HTR-8/SVneo (cell line): ENCODE results near the gene GAS2L2.
"Not testable (repeated sequence)": the region's sequence is repeated elsewhere in the genome, so short reads cannot be mapped to it uniquely, and the experiment has no call there.

Source experiments
- DNase-seq: peaks from one replicate; pipeline ENCODE4 v3.0.0; 2011; ENCODE audit warnings: low spot score, mixed read lengths; ENCODE audit not compliant: insufficient read length
- FAIRE-seq: peaks from 2 replicates; lab custom pipeline; 2011; peaks lifted over from hg19 to GRCh38; lab: Jason Lieb, UNC

Gene GAS2L2

DNA sequence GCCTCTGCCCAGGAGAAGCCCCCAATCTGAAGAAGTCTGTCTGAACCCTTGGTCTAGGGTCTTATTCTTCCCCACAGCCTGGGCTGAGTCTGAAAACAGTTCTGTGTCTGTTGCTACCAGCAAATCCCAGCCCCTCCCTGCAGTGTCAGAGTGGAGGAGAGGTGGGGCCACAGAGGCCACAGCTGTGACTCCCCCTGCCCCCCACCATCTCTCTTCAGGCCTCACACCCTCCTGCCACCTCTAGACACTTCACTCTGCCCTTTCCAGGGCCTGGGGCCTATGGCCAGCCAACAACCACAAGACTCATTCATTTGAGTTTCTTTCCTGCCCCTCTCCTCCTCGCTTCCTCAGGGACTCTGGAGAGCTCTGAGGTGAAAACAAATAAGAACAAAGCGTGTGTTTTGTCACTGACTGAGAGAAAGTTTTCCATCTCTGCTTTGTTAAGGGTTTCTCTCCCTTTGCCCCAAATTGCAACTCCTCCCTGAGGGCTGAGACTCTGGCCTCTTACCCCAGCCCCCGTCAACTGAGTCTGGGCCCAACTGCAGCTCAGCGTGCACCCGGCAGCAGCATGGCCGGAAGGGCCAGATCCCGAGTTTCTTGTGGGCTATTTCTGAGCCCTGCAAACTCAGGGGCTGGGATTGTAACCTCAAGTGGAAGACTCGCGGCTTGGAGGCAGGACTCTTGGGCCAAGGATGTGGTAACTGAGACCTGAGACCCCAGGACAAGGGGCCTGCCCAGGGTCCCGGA lies 20.8 kb upstream of the GAS2L2 start:
- FAIRE-seq = no peak
- no peak for DNase-seq

DNA sequence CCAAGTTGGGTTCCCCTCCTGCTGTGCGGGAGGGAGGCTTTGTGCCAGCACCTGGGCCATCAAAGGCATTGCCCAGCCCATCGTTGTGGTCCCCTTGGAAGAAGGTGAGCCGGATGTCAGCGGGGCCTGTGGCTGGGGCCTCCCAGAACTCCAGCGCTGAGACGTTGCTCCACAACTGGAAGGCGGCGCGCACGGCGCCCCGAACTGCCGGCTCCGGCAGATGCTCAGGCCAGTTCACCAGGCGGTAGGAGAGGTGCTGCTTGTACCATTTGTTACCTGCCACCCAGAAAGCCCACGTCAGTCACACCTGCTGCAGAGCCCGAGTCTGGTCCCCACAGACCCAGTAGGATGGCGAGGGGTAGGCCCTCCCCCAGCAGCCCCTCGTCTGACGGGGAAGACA lies 20.1 kb upstream of the GAS2L2 start:
- DNase-seq (no peak), FAIRE-seq (no peak)

DNA sequence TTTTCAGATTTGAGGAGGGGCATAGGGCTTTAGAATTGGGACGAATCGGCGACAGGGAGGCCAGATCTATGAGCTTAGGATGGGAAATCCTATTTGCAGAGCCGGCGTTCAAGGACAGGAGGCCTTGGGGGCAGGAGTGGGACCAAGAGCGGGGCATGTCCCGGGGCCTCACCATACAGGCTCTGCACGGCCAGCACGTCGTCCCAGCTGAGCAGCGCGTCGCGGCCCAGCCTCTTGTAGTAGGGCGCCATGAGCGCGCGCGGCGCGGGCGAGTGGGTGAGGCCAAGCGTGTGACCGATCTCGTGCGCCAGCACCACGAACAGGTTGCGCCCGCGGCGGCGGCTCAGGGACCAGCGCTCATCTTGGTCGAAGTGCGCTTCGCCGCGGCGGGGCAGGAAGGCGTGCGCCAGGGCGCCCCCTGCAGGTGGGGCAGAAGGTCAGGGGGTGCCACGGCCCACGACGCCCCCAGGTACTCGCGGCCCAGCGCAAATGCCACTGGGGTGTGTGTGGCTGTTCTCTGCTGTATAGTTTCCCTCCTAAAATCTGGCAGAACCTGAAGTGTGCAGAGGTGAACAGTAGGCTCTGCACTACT lies 17.0 kb upstream of the GAS2L2 start:
- no peak for FAIRE-seq
- no peak for DNase-seq

DNA sequence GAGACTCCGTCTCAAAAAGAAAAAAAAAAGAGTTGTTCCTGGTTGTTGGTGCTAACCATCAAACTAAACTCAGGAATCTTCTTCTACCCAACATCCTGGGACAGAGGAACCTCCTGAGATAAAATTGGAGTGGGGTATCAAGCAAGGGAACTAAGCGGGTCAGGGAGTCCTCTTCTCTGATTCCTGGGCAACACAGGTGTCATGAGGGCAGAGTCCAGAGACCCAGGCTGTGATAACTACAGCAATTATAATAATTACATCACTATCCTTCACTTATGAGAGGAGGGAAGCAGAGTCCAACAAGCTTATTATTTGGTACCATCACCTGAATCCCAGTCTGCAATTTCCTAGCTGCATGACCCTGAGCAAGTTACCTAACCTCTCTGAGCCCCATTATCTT lies 15.8 kb upstream of the GAS2L2 start:
- FAIRE-seq (no peak), DNase-seq (no peak)

DNA sequence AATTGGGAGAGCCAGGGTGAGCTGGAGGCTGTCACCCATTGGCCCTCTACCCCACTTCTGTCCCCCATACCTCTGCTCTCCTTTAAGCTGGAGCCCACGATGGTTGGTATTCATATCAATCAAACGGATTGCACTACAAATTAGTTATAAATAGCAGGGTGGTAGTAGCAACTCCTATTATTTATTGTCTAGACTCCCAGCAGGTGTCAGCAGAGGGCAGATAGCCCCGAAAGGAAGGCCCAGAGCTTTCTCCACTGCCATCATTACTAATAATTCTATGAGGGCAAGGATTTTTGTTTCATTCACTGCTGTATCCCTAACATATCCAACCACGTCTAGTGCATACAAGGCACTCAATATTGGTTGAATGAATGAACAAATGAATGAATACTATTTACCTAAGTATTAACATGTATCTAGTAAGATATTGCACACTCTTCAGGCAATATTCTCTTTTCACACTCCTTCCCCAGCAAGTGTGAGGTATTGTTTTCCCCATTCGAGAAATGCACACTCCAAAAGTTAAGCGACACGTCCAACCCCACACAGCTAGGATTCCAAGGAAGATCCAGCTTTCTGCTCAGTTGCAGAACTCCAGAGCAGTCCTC lies 14.0 kb upstream of the GAS2L2 start:
- DNase-seq = peak; percentile 65
- FAIRE-seq = no peak

DNA sequence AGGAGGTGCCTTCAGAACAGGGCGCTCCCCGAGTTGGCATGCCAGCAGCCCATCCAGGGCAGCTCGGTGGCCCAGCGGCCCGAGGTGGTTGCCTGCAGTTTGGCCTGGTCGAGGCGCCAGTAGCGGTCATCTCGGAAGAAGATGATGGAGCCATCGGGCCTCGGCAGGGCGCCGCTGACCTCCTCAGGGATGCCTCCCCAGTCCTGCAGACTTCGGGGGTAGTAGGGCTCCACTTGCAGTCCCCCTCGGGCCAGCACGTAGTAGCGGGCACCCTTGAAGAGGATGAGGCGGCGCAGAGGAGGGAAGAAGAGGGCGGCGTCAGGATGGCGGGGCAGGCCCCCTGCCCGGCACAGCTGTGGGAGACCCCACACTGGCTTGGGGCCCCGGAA lies 13.4 kb upstream of the GAS2L2 start:
- no peak for FAIRE-seq
- no peak for DNase-seq

DNA sequence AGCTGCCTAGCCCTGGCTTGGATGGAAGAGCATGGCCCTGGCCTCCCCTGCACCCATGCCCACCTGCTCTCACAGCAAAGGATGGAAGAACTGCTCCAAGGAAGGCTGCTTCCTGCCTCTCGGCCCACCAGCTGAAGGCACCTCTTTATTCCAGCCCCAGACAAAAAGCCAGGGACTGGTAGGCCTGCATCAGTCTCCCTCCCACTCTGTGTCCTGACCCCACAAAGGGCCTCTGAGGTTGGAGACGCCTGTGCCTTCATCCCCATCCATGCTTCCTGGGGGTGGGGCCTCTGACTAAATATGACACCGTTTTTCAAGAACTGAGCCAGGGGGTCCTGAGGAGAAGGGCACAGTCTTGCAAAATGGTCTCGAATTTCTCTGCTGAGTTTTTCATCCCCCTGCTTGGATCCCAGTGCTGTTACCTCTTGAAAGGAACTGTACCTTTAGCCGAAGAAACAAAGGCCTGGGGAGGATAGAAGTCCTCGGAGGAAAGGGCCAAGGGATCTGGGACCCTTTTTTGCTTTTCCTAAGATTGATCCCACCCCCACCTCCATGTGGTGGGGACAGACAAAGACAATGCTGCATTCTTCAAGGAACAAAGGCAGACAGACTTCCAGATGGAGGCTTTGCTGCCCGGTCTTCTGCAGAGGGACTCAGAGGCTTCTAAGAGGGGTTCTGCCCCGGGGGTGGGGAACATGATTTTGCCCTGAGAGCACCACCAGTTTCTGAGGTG lies 12.9 kb upstream of the GAS2L2 start:
- FAIRE-seq = no peak

DNA sequence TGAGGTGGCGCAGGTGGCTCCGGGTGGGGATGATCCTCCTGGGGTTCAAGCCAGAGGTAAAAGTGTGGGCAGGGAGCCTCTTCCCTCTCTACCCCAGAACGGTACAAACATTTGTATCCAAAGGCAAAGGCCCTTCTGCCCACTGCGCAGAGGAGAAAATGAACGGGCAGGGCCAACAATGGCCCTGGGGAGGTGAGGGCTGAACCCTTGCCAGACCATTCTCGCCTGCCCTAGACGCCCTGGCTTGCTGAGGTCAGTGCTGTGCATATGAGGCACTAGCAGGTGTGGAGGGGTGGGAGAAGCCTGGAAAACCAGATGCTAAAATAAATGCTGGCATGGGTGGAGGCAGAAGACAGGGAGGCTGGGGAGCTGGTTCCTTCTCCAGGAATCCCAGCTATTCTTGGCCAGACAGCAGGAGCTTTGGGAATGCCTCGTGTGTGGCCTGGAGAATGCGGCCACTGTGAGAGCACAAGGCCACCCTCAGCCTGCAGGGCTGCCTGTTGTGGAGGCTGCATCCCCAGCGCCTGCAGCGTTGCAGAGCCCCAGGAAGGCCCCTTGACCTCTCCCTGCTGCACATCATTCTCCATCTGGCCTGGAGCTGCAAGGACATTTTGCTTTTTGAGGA lies 12.2 kb upstream of the GAS2L2 start:
- DNase-seq (no peak), FAIRE-seq (no peak)

More for the DNA sequence above, 12.9 kb upstream of the GAS2L2 start:
- no peak for DNase-seq

DNA sequence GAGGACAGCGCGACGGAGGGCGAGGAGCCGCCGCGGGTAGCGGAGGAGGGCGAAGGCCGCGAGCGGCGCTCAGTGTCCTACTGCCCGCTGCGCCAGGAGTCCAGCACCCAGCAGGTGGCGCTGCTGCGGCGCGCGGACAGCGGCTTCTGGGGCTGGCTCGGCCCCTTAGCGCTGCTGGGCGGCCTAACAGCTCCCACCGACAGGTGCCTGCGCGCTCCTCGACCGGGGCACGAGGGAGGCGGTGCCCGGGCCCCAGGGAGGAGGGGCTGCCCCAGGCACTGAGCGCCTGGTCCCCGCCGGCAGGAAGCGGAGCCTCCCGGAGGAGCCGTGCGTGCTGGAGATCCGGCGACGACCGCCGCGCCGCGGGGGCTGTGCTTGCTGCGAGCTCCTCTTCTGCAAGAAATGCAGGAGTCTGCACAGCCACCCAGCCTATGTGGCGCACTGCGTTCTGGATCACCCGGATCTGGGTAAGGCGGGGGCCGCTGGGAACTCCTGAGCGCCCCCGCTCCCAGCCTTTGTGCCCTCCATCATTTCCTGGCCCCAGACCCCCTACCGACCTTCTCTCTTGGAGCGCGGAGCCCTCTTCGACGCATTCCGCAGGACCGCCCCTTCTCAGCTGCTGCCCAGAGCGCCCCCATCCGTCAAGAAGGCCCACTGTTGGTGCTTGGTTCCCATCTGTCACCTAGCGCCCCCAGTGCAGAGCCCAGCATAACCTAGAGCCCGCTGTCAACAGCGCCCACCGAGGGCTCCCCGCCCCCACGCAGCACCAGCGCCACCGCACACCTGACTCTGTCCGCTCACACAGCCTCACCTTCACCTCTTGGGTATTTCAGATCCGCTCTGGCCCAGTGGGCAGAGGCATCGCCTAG lies 11.3 kb upstream of the GAS2L2 start:
- FAIRE-seq = no peak

DNA sequence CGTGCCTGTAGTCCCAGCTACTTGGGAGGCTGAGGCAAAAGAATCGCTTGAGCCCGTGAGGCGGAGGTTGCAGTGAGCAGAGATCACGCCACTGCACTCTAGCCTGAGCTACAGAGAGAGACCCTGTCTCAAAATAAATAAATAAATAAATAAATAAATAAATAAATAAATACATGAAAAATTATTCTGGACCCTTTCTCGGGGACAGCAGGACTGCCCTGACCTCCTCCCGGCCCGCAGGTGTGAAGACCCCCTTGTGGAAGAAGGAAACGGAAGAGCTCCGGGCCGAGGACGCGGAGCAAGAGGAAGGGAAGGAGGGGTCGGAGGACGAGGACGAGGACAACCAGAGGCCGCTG lies 10.7 kb upstream of the GAS2L2 start:
- no peak for DNase-seq
- FAIRE-seq = no peak

More for the DNA sequence above, 11.3 kb upstream of the GAS2L2 start:
- peak; percentile 95 for DNase-seq

DNA sequence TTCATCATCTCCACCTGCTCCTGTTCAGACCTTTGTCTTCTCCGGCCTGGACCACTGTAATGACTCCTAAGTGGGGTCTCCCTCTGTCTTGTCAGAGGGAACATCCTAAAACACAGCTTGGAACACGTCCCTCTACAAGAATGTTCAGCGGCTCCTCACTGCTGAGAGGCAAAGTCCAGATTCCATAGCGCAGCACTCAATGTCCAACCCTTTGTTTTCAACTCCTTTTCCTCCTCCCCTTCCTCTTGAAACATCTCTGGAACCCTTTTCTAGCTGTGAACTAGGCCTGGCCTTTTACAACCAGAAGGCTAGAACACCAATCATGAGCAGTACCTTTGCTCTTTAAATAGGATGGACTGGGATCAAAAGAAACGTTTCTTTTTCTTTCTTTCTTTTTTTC lies 8.6 kb upstream of the GAS2L2 start:
- DNase-seq = no peak

DNA sequence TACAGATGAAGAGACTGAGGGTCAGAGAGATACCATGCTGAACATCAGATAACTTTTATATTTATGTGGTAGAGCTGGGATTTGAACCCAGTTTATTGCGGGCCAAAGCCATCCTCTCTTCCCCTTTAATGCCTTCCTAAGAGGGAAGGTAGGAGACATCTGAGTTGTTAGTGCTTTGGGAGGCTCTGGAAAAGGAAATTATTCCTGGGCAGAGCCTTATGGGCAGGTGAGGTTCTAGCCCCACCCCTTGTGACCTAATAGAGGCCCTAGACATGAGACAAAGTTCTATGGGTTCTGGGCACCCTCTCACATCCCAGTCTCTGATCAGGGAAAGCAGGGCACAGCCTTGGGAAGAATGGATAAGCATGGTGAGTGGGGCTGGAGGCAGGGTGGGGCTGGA lies 7.5 kb upstream of the GAS2L2 start, which contains the start of gene C17orf50:
C17orf50 (plus strand) TSS at position 301 of the 400 bp plus-strand sequence; CDS start at position 356, 55 bp downstream.
- FAIRE-seq (no peak), DNase-seq (no peak)

More for the DNA sequence above, 8.6 kb upstream of the GAS2L2 start:
- FAIRE-seq = no peak

DNA sequence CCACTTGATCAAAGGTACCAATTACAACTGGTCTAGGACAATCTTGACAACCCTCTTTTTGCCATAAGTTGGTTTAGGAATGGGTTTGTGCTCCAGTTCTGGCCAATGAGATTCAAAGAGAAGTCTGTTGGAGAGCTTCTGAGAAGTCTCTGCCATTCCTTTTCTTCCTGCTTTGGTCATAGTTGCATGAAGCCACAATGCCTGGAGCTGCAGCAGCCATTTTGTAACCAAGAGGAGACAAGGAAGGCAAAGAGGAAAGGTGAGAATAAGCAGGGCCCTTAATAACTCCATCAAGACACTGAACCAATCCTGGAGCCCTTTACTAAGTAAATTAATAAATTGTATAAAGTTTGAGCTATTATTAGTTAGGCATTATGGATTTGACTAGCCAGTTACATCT lies 4.2 kb upstream of the GAS2L2 start:
- FAIRE-seq (no peak), DNase-seq (no peak)

DNA sequence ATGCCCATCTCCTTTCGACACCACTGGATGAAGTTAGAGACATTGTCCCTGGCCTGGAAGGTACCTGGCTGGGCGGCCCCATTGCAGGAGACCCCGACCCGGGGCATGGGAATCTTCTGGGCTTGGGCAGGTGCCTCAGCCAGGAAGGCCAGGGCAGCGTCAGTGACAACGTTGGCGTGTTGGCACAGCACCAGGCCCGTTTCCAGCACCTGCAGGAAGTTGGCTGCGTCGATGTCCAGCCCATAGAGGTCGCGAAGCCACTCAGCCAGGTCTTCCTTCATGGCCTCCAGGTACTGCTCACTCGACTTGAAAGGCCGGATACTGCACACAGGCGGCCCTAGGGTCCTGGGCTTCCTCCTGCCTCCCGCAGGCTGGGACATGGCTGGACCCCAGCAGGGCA lies 568 bp downstream of the GAS2L2 start:
- DNase-seq (no peak), FAIRE-seq (no peak)

DNA sequence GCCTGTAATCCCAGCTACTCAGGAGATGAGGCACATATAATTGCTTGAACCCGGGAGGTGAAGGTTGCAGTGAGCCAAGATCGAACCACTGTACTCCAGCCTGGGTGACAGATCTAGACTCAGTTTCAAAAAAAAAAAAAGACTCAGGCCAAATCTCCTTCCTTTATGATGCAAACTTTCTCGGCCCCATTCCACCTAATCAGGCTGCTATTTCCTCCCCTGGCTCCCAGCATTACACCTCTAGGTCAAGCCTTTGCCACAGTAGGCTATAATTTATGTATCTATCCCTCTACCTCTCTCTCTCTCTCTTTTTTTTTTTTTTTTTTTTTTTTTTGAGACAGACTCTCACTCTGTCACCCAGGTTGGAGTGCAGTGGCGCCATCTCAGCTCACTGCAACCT lies 1.5 kb downstream of the GAS2L2 start:
- not testable (repeated sequence) for FAIRE-seq, DNase-seq

DNA sequence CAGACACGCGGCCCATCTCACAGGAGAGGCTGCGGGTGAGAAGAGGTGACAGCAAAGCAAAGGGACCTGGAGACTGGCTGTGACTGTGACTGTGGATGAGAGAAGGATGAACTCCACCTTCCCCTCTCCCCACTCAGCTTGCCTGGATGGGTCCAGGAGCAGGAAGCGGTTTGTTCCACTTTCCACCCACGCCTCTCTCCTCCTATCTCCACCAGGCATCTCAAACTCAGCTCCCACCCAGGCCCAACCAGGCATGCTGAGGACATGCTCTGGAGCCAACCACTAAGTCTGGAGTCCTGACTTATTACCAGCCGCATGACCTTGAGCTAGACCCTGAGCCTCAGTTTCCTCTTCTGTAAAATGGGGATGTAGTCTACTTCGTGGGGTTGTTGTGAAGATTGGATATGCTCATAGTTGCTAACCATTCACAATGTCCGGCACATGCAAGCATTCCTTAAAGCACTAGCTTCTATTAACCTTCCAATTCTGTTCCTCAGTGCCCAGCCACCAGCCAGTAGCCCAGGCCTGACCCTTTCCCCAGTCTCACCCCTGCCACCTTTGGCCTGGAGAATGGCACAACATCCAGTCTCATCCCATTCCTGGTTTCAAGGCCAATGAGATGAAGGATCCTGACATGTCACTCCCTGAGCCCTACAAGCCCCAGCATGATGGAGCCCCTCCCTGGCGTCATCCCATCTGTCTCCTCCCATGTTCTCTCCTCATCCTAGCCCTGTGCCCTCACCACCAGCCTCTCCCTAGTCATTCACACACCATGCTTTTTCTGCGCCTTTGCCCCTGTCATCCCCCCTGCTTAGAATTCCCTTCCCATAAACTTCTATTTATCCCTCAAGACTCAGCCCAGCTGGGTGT lies 2.3 kb downstream of the GAS2L2 start:
- DNase-seq (no peak), FAIRE-seq (no peak)

DNA sequence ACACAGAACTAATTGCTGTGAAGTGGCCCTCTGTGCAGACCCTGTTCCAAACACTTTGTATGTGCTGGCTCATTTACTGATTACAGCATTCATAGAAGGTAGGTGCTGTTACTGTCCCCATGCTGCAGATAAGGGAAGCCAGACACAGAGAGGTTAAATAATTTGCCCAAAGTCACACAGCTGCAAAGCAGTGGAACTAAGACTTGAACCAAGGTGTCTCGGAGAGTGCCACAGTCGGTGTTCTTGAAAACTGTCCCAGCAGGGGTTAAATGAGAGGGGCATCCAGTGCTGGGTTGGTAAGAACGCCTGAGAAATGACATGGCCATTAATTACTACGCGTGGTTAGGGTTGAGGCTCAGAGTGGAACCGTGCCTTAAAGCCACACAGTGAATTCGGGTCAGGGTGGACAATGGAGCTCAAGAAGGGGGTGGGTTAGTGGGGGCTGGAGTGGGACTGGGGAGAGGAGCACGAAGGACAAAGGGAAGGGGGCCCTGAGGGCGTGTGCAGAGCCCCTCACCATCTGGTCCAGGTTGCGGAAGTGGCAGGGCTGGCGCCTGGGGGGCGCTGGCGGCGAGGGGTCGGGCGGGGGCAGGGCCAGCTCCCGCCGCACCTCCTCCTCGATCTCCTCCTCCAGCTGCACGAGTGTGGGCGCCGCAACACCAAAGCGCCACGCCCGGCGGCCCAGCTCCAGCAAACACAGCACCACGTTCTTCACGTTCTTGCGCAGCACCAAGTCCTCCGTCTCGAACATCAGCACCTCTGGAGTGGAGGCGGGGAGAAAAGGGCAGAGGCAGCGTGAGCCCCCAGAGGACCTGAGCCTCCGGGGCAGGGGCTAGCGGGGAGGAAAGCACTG lies 3.3 kb downstream of the GAS2L2 start:
- no peak for FAIRE-seq
- no peak for DNase-seq

DNA sequence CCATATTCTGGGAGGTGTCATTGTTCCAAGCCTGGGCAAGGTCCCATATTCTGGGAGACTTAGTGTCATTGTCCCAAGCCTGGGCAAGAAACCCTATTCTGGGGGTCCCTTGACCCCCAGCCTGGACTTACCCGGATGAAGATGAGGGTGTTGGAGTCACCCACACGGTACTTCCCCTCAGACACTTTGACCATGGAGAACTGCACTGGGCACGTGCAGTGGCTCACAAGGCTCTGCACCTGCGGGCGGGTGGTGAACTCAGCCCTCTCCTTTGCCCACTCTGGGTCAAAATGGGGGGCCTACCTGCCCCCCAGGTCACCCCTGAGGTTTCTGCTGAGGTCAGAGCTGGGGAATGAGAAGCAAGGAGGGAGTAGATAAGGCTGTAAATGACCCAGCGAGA lies 4.1 kb downstream of the GAS2L2 start:
- DNase-seq (no peak), FAIRE-seq (no peak)
